COLO829 (cell line): ENCODE data around the gene GNA15.
"Not testable (repeated sequence)": the region's sequence is repeated elsewhere in the genome, so short reads cannot be mapped to it uniquely, and the experiment has no call there.

Experiments
- DNase-seq: peaks from one replicate; pipeline ENCODE4 v3.0.0; 2012; ENCODE audit warnings: low spot score

Gene GNA15

DNA sequence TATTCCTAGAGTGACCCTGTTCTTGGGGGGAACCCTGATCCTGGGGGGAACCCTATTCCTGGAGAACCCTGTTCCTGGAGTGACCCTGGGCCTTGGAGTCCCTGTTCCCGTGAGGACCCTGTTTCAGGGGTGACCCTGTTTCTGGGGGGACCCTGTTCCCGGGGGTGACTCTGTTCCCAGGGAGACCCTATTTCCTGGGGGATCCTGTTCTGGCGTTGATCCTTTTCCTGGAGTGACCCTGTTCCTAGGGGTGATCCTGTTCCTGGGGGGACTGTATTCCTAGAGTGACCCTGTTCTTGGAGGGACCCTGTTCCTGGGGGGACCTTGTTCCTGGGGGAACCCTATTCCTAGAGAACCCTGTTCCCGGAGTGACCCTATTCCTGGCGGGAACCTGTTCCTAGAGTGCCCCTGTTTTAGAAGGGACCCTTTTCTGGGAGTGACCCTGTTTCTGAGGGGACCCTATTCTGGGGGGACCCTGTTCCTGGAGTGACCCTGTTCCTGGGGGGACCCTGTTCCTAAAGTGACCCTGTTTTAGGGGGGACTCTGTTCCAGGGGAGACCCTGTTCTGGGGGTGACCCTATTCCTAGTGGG lies 15.0 kb downstream of the GNA15 start:
- DNase-seq: no peak

DNA sequence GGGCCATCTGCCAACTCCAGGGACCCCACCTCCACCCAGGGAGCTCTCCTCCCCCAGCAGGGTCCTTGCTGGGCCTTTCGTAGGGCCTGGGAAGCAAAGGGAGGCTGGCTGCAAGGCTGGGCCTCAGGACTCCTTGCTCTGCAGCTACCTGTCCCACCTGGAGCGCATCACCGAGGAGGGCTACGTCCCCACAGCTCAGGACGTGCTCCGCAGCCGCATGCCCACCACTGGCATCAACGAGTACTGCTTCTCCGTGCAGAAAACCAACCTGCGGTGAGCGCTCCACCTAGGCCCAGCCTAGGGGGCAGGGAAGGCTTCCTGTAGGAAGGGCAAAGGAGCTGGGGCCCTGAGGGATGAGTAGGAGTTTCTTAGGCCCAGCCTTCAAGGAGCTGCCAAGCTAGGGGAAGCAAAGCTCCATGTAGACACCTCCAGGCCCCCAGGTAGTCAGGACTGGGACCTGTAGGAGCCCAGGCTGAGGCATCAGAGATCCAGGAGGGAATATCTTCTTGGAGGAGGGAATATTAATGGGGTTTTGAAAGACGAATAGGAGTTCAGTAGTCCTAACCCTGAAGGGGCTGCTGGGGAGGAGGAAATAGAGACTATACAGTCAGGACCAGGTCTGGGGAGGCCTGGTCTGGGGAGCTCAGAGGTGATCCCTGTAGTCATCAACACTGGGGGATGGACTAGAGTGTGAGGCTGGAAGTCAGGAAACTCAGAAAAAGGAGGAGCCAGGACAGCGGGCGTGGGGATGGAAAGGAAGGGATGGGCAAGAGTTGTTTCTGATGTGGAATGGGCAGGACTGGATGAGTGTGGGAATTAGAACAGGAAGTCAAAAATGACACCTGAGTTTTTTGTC lies 16.0 kb downstream of the GNA15 start:
- DNase-seq: no peak

GRCh38 chr19:3152419-3152780 lies 16.6 kb downstream of the GNA15 start:
- no peak for DNase-seq

DNA sequence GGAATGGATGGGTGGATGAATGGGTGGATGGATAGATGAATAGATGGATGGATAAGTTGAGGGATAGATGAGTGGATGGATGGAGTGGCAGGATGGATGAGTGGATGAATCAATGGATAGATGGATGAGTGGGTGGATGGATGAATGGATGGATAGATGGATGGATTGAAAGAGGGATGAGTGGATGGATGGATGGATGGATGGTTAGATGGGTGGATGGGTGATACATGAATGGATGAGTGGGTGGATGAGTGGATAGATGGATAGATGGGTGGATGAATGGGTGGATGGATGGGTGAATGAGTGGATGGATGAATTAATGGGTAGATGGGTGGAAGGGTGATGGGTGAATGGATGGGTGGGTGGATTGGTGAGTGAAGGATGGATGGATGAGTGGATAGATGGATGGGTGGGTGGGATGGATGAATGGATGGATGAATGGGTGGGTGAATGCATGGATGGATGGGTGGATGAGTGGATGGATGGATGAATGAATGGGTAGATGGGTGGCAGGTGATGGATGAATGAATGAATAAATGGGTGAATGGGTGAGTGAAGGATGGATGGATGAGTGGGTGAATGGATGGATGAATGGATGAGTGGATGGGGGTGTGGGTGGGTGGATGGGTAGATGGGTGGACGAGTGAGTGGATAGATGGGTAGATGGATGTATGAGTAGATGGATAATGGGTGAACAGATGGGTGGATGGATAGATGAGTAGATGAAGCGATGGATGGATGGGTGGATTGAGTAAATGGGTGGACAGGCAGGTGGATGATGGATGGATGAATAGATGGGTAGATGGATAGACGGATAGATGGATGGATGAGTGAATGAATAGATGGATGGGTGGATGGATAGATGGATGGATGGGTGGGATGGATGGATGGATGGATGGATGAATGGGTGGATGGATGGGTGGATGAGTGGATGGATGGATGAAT lies 17.7 kb downstream of the GNA15 start:
- DNase-seq: no peak

DNA sequence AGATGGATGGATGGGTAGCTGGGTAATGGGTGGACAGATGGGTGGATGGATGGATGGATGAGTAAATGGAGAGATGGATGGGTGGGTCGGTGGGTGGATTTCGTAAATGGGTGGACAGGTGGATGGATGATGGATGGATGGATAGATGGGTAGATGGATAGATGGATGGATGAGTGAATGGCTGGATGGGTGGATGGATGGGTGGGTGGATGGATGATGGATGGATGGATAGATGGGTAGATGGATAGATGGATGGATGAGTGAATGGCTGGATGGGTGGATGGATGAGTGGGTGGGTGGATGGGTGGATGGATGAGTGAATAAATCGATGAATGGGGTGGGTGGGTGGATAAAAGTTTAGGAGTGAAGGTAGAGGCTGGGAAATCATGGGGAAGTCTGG lies 18.6 kb downstream of the GNA15 start:
- not testable (repeated sequence) for DNase-seq

GRCh38 chr19:3154957-3155736 lies 19.3 kb downstream of the GNA15 start:
- peak; percentile 97 for DNase-seq

GRCh38 chr19:3157096-3157845 lies 21.4 kb downstream of the GNA15 start:
- DNase-seq: no peak

- DNase-seq: no peak
Measured at GRCh38 chr19:3159565-3159964, 23.7 kb downstream of the GNA15 start.

DNA sequence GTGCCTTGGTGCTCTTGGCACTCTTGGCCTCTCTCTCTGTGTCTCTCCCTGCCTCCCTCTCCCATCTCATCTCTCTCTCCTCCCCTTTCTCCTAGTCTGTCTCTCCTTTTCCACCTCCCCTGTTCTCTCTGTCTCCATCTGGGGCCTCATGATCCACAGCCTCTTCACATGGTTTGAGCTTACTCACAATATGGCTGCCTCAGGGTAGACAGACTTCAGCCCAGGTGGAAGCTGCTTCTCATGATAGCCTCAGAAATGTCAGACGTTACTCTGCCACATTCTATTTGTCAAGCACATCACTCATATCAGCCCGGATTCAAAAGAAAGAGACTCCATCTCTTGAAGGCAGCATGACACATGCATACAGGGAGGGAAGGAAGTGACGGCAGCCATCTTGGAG lies 24.4 kb downstream of the GNA15 start:
- no peak for DNase-seq

DNA sequence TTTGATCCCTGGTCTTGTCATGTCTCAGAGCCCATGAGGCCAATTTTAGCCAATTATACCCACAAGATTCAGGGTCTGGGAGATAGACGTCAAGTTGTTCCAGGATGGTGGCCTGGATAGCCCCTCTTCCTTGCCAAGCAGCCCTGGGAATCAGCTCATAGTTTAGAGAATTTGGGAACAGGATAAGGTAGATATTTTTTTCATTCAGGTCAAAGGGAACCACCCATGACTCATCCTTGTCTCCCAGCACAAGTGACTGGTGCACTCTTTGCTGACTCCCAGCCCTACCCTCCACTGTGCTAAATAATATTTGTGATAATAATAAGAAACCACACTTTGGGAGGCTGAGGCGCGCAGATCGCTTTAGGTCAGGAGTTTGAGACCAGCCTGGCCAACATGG lies 25.6 kb downstream of the GNA15 start:
- no peak for DNase-seq

DNA sequence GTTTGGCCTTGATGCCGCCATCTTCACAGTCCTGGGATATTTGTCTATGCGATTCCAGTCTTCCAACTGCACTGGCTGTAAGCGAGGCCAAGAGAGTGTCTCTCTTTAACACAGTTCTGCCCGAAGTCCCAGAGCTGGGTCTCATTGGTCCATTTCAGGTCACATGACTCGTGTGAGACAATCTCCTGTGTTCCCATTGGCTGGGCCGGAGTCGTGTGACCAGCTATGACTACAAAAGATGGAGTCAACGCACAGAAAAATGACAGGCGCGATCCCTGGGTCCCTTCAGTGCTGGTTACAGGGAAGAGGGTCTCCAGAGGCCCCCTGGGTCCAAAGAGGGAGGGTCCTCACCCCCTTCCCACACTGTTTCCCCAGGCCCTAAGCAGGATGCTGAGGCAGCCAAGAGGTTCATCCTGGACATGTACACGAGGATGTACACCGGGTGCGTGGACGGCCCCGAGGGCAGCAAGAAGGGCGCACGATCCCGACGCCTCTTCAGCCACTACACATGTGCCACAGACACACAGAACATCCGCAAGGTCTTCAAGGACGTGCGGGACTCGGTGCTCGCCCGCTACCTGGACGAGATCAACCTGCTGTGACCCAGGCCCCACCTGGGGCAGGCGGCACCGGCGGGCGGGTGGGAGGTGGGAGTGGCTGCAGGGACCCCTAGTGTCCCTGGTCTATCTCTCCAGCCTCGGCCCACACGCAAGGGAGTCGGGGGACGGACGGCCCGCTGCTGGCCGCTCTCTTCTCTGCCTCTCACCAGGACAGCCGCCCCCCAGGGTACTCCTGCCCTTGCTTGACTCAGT lies 26.8 kb downstream of the GNA15 start:
- DNase-seq: peak; percentile 78

- DNase-seq: peak; percentile 80
Measured at GRCh38 chr19:3163230-3163886, 27.5 kb downstream of the GNA15 start.

GRCh38 chr19:3163943-3164342 lies 28.1 kb downstream of the GNA15 start:
- no peak for DNase-seq

GRCh38 chr19:3167533-3168272 lies 31.9 kb downstream of the GNA15 start:
- no peak for DNase-seq

DNA sequence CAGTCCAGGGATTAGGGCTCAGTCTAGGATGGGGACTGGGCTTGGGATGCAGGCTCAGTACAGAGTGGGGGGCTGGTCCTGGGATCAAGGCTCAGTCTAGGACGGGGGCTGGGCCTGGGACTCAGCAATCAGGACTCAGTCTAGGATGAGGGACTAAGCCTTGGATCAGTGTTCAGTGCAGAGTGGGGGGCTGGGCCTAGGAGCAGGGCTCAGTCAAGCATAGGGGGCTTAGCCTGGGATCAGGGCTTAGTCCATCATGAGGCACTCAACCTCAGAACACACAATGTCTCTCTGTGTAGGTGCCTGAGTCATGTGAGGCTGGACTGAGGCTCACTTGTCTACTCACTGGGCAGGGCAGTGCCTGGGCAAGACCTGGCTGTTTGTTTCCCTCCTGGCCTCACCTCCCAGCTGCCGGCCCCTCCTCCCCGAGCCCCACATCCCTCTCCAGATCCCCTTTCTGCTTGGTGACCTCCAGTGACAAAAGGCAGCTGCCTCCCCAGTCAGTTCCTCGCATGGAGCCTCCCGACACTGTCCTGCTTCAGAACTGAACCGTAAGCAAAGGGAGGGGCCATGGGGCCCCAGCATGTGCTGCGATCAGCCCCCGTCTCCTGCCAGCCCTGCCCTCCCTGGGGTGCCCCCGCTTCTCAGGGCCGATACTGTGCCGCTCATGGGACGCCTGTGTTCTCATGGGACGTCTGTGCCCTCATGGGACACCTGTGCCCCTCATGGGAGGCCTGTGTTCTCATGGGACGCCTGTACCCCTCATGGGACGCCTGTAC lies 36.2 kb downstream of the GNA15 start:
- peak; percentile 66 for DNase-seq

GRCh38 chr19:3172673-3173000 lies 36.8 kb downstream of the GNA15 start:
- not testable (repeated sequence) for DNase-seq

- DNase-seq: no peak
Measured at GRCh38 chr19:3175781-3176714, 40.2 kb downstream of the GNA15 start.
